Retinal pigment epithelial cell (primary cell): ENCODE measurements around the gene DELE1.
"Not testable (repeated sequence)": the region's sequence is repeated elsewhere in the genome, so short reads cannot be mapped to it uniquely, and the experiment has no call there.

Source experiments
- DNase-seq: peaks from one replicate; pipeline ENCODE4 v3.0.0-alpha.2; 2010; ENCODE audit warnings: low read depth
- H3K4me3 ChIP-seq: 2 replicates; pipeline ENCODE4 v1.5.1; 2011; ENCODE audit warnings: mild to moderate bottlenecking, low read length, control low read depth, moderate library complexity
- TF ChIP-seq, protein P1 (sequence below): conservative IDR thresholded peaks from 2 replicates; pipeline ENCODE4 v1.5.1; 2011; ENCODE audit warnings: low read depth, low read length, control low read depth, inconsistent platforms

The DELE1 gene

DNA sequence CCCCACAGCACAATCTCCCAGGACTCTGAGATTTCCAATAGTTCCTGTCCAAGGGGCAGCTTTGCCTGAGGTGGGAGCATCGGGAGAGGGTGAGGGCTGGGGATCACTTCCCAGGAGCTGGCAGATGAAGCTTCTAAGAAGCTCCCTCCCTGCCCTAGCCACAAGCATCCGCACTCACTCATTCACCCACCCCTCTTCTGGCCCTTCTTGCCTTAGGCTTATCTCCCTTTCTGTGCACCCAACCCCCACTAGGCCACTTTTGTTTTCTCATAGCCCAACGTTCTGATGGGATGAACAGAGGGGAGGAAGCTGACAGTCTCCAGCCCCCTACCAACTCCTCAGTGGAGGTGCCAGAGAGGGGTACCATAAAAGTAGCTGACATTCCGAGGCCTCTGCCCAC lies 41.8 kb upstream of the DELE1 start:
- H3K4me3 ChIP-seq, result no peak overlapping the region
- DNase-seq, result no peak
- TF ChIP-seq, protein P1, sequence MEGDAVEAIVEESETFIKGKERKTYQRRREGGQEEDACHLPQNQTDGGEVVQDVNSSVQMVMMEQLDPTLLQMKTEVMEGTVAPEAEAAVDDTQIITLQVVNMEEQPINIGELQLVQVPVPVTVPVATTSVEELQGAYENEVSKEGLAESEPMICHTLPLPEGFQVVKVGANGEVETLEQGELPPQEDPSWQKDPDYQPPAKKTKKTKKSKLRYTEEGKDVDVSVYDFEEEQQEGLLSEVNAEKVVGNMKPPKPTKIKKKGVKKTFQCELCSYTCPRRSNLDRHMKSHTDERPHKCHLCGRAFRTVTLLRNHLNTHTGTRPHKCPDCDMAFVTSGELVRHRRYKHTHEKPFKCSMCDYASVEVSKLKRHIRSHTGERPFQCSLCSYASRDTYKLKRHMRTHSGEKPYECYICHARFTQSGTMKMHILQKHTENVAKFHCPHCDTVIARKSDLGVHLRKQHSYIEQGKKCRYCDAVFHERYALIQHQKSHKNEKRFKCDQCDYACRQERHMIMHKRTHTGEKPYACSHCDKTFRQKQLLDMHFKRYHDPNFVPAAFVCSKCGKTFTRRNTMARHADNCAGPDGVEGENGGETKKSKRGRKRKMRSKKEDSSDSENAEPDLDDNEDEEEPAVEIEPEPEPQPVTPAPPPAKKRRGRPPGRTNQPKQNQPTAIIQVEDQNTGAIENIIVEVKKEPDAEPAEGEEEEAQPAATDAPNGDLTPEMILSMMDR, result no peak

DNA sequence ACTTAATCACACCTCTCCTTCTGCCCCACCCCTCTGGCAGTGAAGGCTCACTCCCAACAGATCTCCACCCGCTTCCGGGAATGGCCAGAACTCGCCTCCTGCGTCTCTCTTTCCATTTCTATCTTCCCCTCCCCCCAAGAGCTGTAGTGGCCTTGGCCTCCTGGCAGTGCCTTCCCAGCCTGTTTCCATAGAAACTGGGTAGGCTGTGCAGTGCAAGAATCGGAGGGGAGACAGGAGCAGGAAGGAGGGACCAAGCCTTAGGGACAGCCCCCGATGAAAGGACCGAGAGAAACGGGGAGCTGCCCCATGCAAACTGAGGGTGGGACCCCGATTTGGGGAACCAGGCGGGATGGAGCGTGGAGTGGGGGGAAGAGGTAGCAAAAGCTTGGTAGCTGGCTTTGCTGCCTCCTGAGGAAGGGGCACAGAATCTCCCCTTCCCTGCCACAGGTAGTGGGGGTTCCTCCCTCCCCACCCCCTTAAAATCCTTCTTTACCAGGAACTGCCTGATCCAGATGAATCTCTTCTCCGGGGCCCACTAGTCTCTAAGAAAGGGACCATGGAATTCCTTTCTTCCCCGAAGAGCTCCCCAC lies 41.0 kb upstream of the DELE1 start:
- TF ChIP-seq, protein P1, result no peak

DNA sequence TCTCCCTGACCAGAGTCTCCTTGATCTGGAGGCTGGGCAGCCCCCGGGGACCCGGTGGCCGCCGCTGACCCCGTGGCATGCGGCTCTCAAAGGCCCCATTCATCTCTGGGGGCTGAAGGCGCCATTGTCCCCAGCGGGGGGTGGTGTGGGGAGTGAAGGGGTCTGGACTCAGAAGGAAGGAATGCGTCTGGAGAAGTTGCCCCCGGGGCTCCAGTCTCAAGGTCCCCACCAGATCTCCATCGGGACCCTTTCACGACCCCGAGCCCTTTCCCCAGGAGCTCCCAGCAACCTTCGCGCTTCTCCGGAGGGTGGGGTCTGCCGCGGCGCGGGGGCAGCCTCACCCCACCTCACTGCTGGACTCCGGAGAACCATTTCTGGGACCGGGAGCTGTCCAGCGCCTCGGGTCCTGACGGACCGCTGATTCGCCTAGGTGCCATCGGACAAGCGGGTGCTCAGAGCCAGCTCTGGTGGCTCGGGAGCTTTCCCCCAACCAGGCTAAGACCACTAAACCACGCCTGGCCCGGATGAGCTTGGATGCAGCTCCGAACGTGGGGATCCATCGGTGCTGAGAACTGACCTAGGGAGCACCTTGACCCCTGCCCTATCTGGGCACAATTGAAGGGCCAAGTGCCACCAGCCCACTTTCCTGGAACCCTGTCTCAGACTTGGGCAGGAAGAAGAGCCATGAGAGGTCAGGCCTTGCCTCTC lies 40.3 kb upstream of the DELE1 start:
- DNase-seq, result no peak
- H3K4me3 ChIP-seq, result no peak overlapping the region
- TF ChIP-seq, protein P1, result no peak

More for the DNA sequence above, 41.0 kb upstream of the DELE1 start:
- no peak overlapping the region for H3K4me3 ChIP-seq
- no peak for DNase-seq

DNA sequence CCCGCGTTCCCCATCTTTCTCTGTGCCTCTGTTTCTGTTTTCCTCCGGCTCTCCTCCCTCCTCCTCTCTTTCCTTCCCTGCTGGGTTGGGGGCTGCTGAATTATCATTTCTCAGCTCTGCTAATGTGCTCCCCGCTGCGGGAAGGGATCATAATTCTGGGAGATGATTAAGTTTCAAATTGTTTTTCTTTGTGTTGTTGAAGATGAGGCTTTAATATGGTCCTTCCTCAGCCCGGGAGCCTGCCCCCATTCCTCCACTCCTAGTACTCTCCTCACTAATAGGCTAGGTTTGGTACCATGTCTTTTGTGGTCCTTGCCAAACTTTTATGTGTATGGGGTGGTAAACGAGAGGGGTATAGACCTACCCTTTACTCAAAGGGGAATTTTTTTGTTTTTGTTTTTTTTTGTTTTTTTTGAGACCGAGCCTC lies 39.8 kb upstream of the DELE1 start:
- H3K4me3 ChIP-seq, result no peak overlapping the region
- DNase-seq, result no peak
- TF ChIP-seq, protein P1, result no peak

DNA sequence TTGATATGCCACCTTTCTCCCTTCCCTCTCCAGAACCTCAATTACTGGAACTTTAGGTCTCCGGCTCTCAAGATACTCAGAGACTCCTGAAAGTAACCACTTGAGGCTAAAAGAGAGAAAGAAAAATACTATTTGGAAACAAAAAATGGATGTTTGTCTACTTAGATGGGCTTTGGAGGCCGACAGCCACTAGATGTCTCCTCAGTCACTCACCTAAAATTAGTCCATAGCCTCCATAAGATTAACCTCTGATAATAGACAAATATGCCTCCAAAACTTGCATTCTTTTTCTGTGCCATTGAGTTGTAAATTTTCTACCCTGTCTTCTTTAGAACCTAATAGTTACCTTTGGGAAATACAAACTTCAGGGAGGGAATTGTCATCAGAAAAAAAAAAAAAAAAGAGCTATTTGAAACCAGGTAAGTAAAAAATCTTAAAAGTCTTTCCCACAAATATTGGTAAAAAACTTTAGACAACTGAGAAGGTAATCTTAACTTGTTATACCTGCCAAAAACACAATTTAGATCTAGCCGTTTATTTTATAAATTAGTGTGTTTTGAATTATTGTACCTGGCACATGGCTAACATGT lies 34.3 kb upstream of the DELE1 start:
- TF ChIP-seq, protein P1, result peak; percentile 47
- no peak for DNase-seq
- no peak overlapping the region for H3K4me3 ChIP-seq

DNA sequence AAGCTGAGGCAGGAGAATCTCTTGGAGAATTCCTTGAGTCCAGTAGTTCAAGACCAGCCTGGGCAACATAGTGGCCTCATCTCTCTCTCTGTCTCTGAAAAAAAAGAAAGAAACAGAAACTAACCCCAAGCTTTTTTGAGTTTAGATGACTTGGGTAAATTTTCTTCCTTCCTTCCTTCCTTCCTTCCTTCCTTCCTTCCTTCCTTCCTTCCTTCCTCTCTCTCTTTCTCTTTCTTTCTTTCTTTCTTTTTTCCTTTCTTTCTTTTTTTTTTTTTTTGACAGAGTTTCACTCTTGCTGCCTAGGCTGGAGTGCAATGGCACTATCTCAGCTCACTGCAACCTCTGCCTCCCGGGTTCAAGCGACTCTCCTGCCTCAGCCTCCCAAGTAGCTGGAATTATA lies 33.2 kb upstream of the DELE1 start:
- not testable (repeated sequence) for H3K4me3 ChIP-seq, DNase-seq

DNA sequence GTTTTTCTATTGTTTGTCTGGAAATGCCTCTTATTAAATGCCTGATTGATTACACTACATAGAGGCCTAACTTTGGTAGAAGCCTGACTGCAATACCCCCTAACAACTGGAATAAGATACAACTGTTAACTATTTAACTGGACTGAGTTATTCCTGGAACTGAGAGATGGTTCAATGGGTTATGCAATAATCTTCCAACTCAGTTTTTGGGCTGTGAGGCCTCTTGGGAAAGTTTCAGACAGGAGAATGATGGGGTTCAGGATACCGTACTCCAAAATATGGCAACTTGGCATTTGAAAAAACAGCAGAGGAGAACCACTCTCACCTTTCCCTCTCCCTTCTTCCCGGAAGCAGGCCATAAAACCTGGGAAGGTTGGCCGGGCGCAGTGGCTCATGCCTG lies 26.2 kb upstream of the DELE1 start:
- DNase-seq, result no peak
- H3K4me3 ChIP-seq, result no peak overlapping the region
- TF ChIP-seq, protein P1, result no peak
